ENCODE results near the gene OLA1.

The OLA1 gene

GRCh38 chr2:174026122-174026845, 222.0 kb downstream of the OLA1 start:
- FAIRE-seq = no peak

- no peak for FAIRE-seq
Observed at GRCh38 chr2:174025271-174026121, 222.8 kb downstream of the OLA1 start.

- FAIRE-seq = no peak
Observed at GRCh38 chr2:174024524-174025270, 223.6 kb downstream of the OLA1 start.

GRCh38 chr2:174023591-174024523, 224.5 kb downstream of the OLA1 start:
- FAIRE-seq = no peak

All from A204.1 (cell line).